Adrenal gland (tissue), 12 donors: ENCODE measurements around the gene NLK. TPM values are rescaled to one million over a fixed set of nuclear protein-coding genes. Genes with fewer than 3 reads are reported as not detected.

ENCODE experiments used
- DNase-seq, 7 donors: peaks; one replicate each; pipeline ENCODE4 v3.0.0-alpha.2; 2019 to 2020
- H3K27ac ChIP-seq, 5 donors: fragments of 200-600 bp; sonication (generic) in 4 of 5; 1 replicate in 3 of 5; 2 replicates in 2 of 5; pipeline versions ENCODE4 v1.5.1 to v1.8.0; 2016 to 2020; ENCODE audit warnings: mild to moderate bottlenecking in 1 of 5
- H3K27me3 ChIP-seq: fragments of 200-600 bp; 2 replicates; pipeline ENCODE4 v1.8.0; 2021
- H3K36me3 ChIP-seq, 2 donors: fragments of 200-600 bp; replicated peaks in 1 of 2; 1 replicate in 1 of 2; 2 replicates in 1 of 2; pipeline versions ENCODE4 v1.5.1 to v1.8.0; 2018 to 2022
- H3K4me1 ChIP-seq, 2 donors: fragments of 200-600 bp; replicated peaks in 1 of 2; 1 replicate in 1 of 2; 2 replicates in 1 of 2; pipeline versions ENCODE4 v1.5.1 to v1.8.0; 2018 to 2021
- H3K4me3 ChIP-seq, 4 donors: fragments of 200-600 bp; sonication (generic) in 3 of 4; one replicate each; pipeline ENCODE4 v1.5.1; 2016 to 2018
- H3K9me3 ChIP-seq, 3 donors: fragments of 200-600 bp; sonication (generic) in 1 of 3; replicated peaks in 1 of 3; 1 replicate in 2 of 3; 2 replicates in 1 of 3; pipeline versions ENCODE4 v1.5.1 to v1.8.0; 2016 to 2021
- CTCF ChIP-seq, 6 experiments: fragments of 450-650 bp in 4 of 6; fragments of 200-600 bp in 2 of 6; sonication (generic) in 1 of 6; IDR thresholded peaks; 1 replicate in 5 of 6; 2 replicates in 1 of 6; pipeline versions ENCODE4 v1.5.1 to v1.8.0; 2016 to 2021; ENCODE audit warnings: antibody characterized with exemption in 6 of 6, mild to moderate bottlenecking in 2 of 6, moderate library complexity in 1 of 6
- POLR2A ChIP-seq, 2 donors: fragments of 450-650 bp; IDR thresholded peaks; one replicate each; pipeline ENCODE4 v1.6.1; 2017; ENCODE audit warnings: antibody characterized with exemption in 2 of 2, mild to moderate bottlenecking in 2 of 2, moderate library complexity in 1 of 2
- WGBS, 4 donors: extraction: QIAGEN DNeasy Blood & Tissue Kit in 2 of 4; methylation state at CpG; one replicate each; pipeline versions ENCODE4 v1.1.5 to v1.1.7; 2013 to 2017; 5-methylcytosine and 5-hydroxymethylcytosine counted together
- intact Hi-C, 2 donors: fragments of 100-400 bp; cut with DNase I; formaldehyde crosslinking; loops; one replicate each; pipeline versions ENCODE4 v1.14.1 to v1.15.0; 2022 to 2023
- polyA plus RNA-seq, 3 donors: library from polyadenylated mRNA; stranded (reverse); fragments of 200-250 nt in 2 of 3; fragments of 350-450 nt in 1 of 3; fragmentation: Illumina TruSeq in 1 of 3; extraction: RNeasy Lipid Tissue Mini Kit (QIAGEN cat#74804) in 1 of 3; gene quantifications; one replicate each; pipeline ENCODE4 v1.2.3, GENCODE V29; 2013 to 2014
- total RNA-seq, 9 donors: library from RNA; depleted of rRNA in 4 of 9; stranded (reverse); fragments of >200 nt in 4 of 9; fragments of 120-200 nt in 1 of 9; fragmentation: NEBNext Ultra II Directional in 1 of 9; extraction: Animal tissue kit (Norgen Biotek cat#: 25700) in 1 of 9; gene quantifications; one replicate each; pipeline versions ENCODE4 v1.1.0 to v1.2.4, GENCODE V29; 2013 to 2023
- donor health status: healthy with polysubstance abuse.
- donor health status: Bipolar disorder and iron deficiency.
- donor health status: DM: yes; HTN: yes; CAD: no.
- donor health status: DM: no; HTN: no; CAD: no.
- donor health status: DM: no; HTN: no; CAD: no.
- donor health status: DM: yes; HTN: yes; CAD: no.

NLK gene
- total and polyA plus RNA-seq, 12 donors = 34.7 to 86.1 (median 56.4) TPM

GRCh38 chr17:28216052-28216451, 173.6 kb downstream of the NLK start:
- TF ChIP-seq POLR2A (IDR thresholded peaks at IDR 0.05) (no peak), CTCF (IDR thresholded peaks at IDR 0.05) (no peak)
- intact Hi-C loops = no loop called here

GRCh38 chr17:28216528-28216927, 174.1 kb downstream of the NLK start:
- WGBS, 4 donors = 0% methylated on average over 1 of the region's 1 CpG
- H3K27ac ChIP-seq = no peak overlapping the region
- TF ChIP-seq POLR2A (IDR thresholded peaks at IDR 0.05) (no peak), CTCF (IDR thresholded peaks at IDR 0.05) (no peak)
- no peaks in the 10 kb centered on the region for H3K36me3 ChIP-seq
- intact Hi-C loops = no loop called here
- H3K4me3 ChIP-seq = no peak overlapping the region
- H3K4me1 ChIP-seq = no peaks in the 10 kb centered on the region
- DNase-seq = peak in 3 of 7 donors; percentile 24 to 46 (median 39)
- no peaks in the 10 kb centered on the region for H3K27me3 ChIP-seq
- no peaks in the 10 kb centered on the region for H3K9me3 ChIP-seq

More at GRCh38 chr17:28216052-28216451, 173.6 kb downstream of the NLK start:
- DNase-seq = peak in 1 of 7 donors; percentile 42
- no peak overlapping the region for H3K4me3 ChIP-seq
- 83 to 91% (median 91%) methylated on average over 3 of the region's 3 CpGs for WGBS, 4 donors
- H3K27ac ChIP-seq = peak overlapping the region in 1 of 5 donors; percentile 34
- no peaks in the 10 kb centered on the region for H3K9me3 ChIP-seq
- H3K4me1 ChIP-seq = no peaks in the 10 kb centered on the region
- H3K27me3 ChIP-seq = no peaks in the 10 kb centered on the region
- no peaks in the 10 kb centered on the region for H3K36me3 ChIP-seq

GRCh38 chr17:28219771-28220170, 177.3 kb downstream of the NLK start:
- 88 to 94% (median 90%) methylated on average over 6 to 7 of the region's 7 CpGs for WGBS, 4 donors
- Histone ChIP-seq H3K27me3 (no peaks in the 10 kb centered on the region), H3K4me3 (no peak overlapping the region), H3K9me3 (no peaks in the 10 kb centered on the region), H3K36me3 (no peaks in the 10 kb centered on the region), H3K4me1 (no peaks in the 10 kb centered on the region), H3K27ac (no peak overlapping the region)
- DNase-seq = peak in 2 of 7 donors; percentile 16 to 34
- TF ChIP-seq CTCF (IDR thresholded peaks at IDR 0.05) (no peak), POLR2A (IDR thresholded peaks at IDR 0.05) (no peak)
- intact Hi-C loops = no loop called here

- H3K9me3 ChIP-seq = no peaks in the 10 kb centered on the region
- intact Hi-C loops = no loop called here
- no peak overlapping the region for H3K4me3 ChIP-seq
- WGBS, 4 donors = 71 to 85% (median 75%) methylated on average over 3 to 4 of the region's 4 CpGs
- no peak for DNase-seq
- H3K36me3 ChIP-seq = no peaks in the 10 kb centered on the region
- peaks cover 7 to 17% of the 10 kb centered on the region in 2 donors for H3K4me1 ChIP-seq
- H3K27ac ChIP-seq = no peak overlapping the region
- no peak for TF ChIP-seq POLR2A (IDR thresholded peaks at IDR 0.05)
- TF ChIP-seq CTCF (IDR thresholded peaks at IDR 0.05) = no peak
- no peaks in the 10 kb centered on the region for H3K27me3 ChIP-seq
Measured at GRCh38 chr17:28221751-28222414, 179.4 kb downstream of the NLK start.
